ENCODE measurements around the gene TBC1D4.

GRCh38 chr13:75485286-75486062, 3.5 kb upstream of the TBC1D4 start:
- TF ChIP-seq CTCF (IDR thresholded peaks at IDR 0.05) (no peak), POLR2A (IDR thresholded peaks at IDR 0.05) (no peak), EP300 (IDR thresholded peaks at IDR 0.05) (no peak)
